Ovary (tissue), 3 donors: ENCODE data around the gene NOX5.

Experiments used
- CTCF ChIP-seq, 3 donors: fragments of 450-650 bp in 2 of 3; fragments of 200-600 bp in 1 of 3; IDR thresholded peaks; one replicate each; pipeline versions ENCODE4 v1.5.1 to v1.8.0; 2016 to 2022; ENCODE audit warnings: antibody characterized with exemption in 3 of 3, mild to moderate bottlenecking in 1 of 3
- EP300 ChIP-seq: sonication (generic); formaldehyde crosslinking; IDR thresholded peaks from one replicate; pipeline ENCODE4 v1.6.1; 2017; ENCODE audit warnings: antibody characterized with exemption
- donor health status: DM: no; HTN: no; CAD: no.

- TF ChIP-seq EP300 = no peak
- no peak for TF ChIP-seq CTCF (IDR thresholded peaks at IDR 0.05)
These were observed 70.0 kb downstream of the NOX5 start for GRCh38 chr15:69084404-69085030.
